ENCODE measurements around the gene CPED1. TPM values are rescaled to one million over a fixed set of nuclear protein-coding genes. Genes with fewer than 3 reads are reported as not detected.

The CPED1 gene
- total RNA-seq, 2 donors from 2014 or later = not detected

GRCh38 chr7:121080913-121081326 lies 92.4 kb downstream of the CPED1 start:
- Mint-ChIP-seq H3K27me3 (ENCODE audit: low read depth) (peaks cover 12% of the 10 kb centered on the region), H3K9me3 (no peaks in the 10 kb centered on the region), H3K4me1 (ENCODE audit: low read depth) (peaks cover 9% of the 10 kb centered on the region)

GRCh38 chr7:121081327-121081936 lies 92.9 kb downstream of the CPED1 start:
- H3K36me3 Mint-ChIP-seq (ENCODE audit: insufficient read depth in 2 of 2) = no peaks in the 10 kb centered on the region
- no peaks in the 10 kb centered on the region for H3K9me3 Mint-ChIP-seq
- H3K4me3 Mint-ChIP-seq = no peak overlapping the region
- peak; percentile 70 to 85 for ATAC-seq (replicated peaks in 1 of 2)
- no peak overlapping the region for H3K27ac Mint-ChIP-seq
- H3K4me1 Mint-ChIP-seq (ENCODE audit: low read depth) = peaks cover 7% of the 10 kb centered on the region
- DNase-seq = no peak
- peaks cover 8% of the 10 kb centered on the region for H3K27me3 Mint-ChIP-seq (ENCODE audit: low read depth)

More at GRCh38 chr7:121080913-121081326, 92.4 kb downstream of the CPED1 start:
- DNase-seq (no peak), ATAC-seq (replicated peaks in 1 of 2) (no peak)
- H3K36me3 Mint-ChIP-seq (ENCODE audit: insufficient read depth in 2 of 2) = no peaks in the 10 kb centered on the region
- no peak overlapping the region for H3K27ac Mint-ChIP-seq
- H3K4me3 Mint-ChIP-seq = no peak overlapping the region

DNA sequence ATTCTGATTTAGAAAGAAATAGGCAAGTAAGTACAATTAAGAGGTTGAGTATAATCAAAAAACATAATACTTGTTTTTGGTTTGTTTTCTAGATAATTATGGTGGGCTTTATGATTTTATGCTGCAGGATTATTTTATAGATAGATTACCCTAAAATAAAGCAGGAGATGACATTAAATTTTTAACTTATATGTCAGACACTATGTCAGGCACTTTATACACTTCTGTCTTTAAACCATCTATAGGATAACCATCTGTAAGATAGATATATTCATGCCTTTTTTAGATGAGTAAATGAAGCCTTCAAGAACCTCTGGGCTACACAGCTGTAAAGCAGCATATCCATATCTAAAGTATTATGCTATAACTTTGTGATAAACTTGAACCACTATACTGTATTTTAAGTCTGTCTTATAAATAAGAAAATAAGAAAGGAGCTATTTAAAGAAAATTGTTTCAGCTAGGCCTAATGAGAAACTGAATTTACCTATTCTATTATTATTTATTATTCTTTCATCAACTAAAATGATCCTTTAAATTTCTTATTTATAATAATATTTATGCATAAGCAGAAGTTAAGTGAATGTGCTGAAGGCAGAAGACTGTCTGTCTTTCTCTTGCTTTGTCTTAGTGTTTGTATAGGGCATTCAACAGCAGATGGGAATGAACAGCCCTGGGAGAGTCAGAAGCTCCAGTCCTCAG lies 94.0 kb downstream of the CPED1 start:
- H3K4me1 Mint-ChIP-seq (ENCODE audit: low read depth) = no peaks in the 10 kb centered on the region

DNA sequence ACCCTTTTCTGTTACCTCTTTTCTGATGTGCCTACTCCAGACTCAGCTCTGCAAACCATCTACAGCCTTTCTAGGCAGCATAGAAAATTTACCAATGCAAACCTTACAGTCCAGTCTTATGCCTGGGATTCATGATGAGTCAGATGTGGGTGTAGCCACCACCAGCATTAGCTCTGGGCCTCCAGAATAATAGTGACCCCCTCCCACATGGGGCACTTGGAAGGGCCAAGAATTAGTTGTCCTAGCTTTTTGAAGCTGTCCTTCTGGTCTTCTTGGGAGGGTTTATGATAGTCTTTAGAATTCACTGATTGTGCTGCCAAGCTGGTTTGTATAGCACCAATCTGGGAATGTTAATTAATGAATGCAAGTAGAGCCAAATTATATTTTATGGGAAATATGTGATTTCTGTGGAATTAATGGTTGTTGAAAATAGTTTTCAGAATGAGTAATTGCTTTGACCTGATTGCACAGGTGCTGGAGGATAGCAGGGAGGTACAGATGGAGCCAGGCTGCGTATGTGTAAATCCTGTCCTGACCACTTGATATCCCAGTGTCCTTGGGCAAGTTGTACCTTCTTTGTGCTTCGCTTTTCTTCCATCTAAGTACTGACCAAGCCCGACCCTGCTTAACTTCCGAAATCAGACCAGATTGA lies 94.8 kb downstream of the CPED1 start:
- no peak overlapping the region for H3K4me3 Mint-ChIP-seq
- H3K4me1 Mint-ChIP-seq (ENCODE audit: low read depth) = no peaks in the 10 kb centered on the region
- no peak for DNase-seq
- no peak for ATAC-seq (replicated peaks in 1 of 2)
- H3K27ac Mint-ChIP-seq = no peak overlapping the region
- H3K27me3 Mint-ChIP-seq (ENCODE audit: low read depth) = no peaks in the 10 kb centered on the region
- no peaks in the 10 kb centered on the region for H3K9me3 Mint-ChIP-seq
- no peaks in the 10 kb centered on the region for H3K36me3 Mint-ChIP-seq (ENCODE audit: insufficient read depth in 2 of 2)

More for the DNA sequence above, 94.0 kb downstream of the CPED1 start:
- no peaks in the 10 kb centered on the region for H3K9me3 Mint-ChIP-seq
- ATAC-seq (replicated peaks in 1 of 2) (no peak), DNase-seq (no peak)
- no peaks in the 10 kb centered on the region for H3K27me3 Mint-ChIP-seq (ENCODE audit: low read depth)
- H3K27ac Mint-ChIP-seq = no peak overlapping the region
- H3K36me3 Mint-ChIP-seq (ENCODE audit: insufficient read depth in 2 of 2) = no peaks in the 10 kb centered on the region
- H3K4me3 Mint-ChIP-seq = no peak overlapping the region

- ATAC-seq (replicated peaks in 1 of 2) = no peak
- H3K4me3 Mint-ChIP-seq = no peak overlapping the region
- no peaks in the 10 kb centered on the region for H3K9me3 Mint-ChIP-seq
- H3K27me3 Mint-ChIP-seq (ENCODE audit: low read depth) = no peaks in the 10 kb centered on the region
- no peaks in the 10 kb centered on the region for H3K36me3 Mint-ChIP-seq (ENCODE audit: insufficient read depth in 2 of 2)
- H3K4me1 Mint-ChIP-seq (ENCODE audit: low read depth) = no peaks in the 10 kb centered on the region
- no peak overlapping the region for H3K27ac Mint-ChIP-seq
- no peak for DNase-seq
These were observed 95.3 kb downstream of the CPED1 start for GRCh38 chr7:121083790-121084251.

- Mint-ChIP-seq H3K4me1 (ENCODE audit: low read depth) (no peaks in the 10 kb centered on the region), H3K36me3 (ENCODE audit: insufficient read depth in 2 of 2) (no peaks in the 10 kb centered on the region), H3K27ac (no peak overlapping the region), H3K9me3 (no peaks in the 10 kb centered on the region), H3K4me3 (no peak overlapping the region), H3K27me3 (ENCODE audit: low read depth) (no peaks in the 10 kb centered on the region)
- ATAC-seq (replicated peaks in 1 of 2) (no peak), DNase-seq (no peak)
These were observed 95.7 kb downstream of the CPED1 start for GRCh38 chr7:121084256-121084655.

DNA sequence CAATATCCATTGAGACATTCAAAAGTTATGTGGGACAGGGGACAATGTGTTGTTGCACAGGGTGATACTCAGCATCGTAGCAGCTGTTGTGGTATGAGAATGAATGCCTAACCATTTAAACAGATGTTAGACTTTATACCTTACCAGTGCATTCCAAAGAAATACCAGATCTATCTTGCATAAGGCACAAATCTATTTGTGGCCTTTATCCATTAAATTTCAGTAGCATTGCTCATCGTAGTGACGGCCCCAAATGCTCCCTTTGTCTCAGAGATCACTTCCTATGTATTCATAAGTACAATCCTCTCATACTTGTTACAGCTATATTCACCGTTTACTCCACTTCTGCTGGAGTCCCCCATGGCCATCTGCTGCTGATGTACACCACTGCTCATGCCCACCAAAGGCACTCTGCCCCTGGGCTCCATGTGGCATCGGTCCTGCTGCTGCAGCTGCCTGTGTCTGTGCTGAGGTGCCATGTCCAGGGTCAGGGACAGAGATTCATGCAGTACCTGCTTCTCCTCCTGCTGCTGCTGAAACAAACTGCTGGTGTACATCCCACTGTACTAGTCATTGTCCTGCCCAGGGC lies 96.3 kb downstream of the CPED1 start:
- no peak overlapping the region for H3K27ac Mint-ChIP-seq
- H3K9me3 Mint-ChIP-seq = no peaks in the 10 kb centered on the region
- H3K4me3 Mint-ChIP-seq = no peak overlapping the region
- DNase-seq = no peak
- no peaks in the 10 kb centered on the region for H3K36me3 Mint-ChIP-seq (ENCODE audit: insufficient read depth in 2 of 2)
- H3K27me3 Mint-ChIP-seq (ENCODE audit: low read depth) = no peaks in the 10 kb centered on the region
- no peak for ATAC-seq (replicated peaks in 1 of 2)
- no peaks in the 10 kb centered on the region for H3K4me1 Mint-ChIP-seq (ENCODE audit: low read depth)

DNA sequence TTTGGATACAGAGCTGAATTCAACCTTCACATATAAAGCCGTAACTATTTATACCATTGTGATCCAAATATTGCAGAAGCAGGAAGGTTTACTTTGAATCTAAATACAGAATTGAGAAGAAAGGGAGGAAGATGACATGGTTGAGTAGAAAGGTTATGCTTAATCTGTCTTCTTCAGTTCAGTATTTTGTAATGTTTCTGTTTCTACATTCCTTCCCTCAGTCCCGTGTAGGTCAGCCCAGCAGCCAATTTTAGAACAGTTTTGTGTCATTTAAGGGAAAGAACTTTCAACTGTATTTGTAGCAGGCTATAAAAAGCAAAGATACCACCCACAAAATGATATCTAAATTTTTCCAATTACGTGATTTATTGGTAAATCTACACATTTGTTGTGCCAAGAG lies 97.4 kb downstream of the CPED1 start:
- ATAC-seq (replicated peaks in 1 of 2) = no peak
- Mint-ChIP-seq H3K27me3 (ENCODE audit: low read depth) (no peaks in the 10 kb centered on the region), H3K36me3 (ENCODE audit: insufficient read depth in 2 of 2) (no peaks in the 10 kb centered on the region)

DNA sequence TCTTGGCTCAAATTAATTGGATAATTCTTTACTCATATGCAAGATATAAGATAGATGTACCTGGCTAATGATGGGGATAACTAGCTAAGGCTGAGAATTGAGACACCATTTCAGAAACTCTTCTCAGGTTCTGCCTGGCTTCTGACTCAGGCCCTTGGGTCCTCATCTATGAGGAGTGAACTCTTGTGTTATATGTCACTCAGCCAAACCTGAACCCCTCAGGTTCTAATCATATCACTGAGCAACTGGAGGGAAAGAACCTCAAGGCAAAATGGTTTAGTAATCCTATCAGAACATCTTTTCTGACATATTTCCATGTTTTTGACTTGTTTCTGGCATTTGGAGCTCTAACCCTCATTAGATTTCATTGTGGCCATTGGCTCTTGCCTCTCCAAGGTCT lies 100.4 kb downstream of the CPED1 start:
- DNase-seq (no peak), ATAC-seq (replicated peaks in 1 of 2) (no peak)
- no peak overlapping the region for H3K27ac Mint-ChIP-seq
- H3K9me3 Mint-ChIP-seq = no peaks in the 10 kb centered on the region
- H3K27me3 Mint-ChIP-seq (ENCODE audit: low read depth) = no peaks in the 10 kb centered on the region
- no peaks in the 10 kb centered on the region for H3K4me1 Mint-ChIP-seq (ENCODE audit: low read depth)
- H3K4me3 Mint-ChIP-seq = no peak overlapping the region
- no peaks in the 10 kb centered on the region for H3K36me3 Mint-ChIP-seq (ENCODE audit: insufficient read depth in 2 of 2)

More for the DNA sequence above, 97.4 kb downstream of the CPED1 start:
- DNase-seq = no peak
- no peaks in the 10 kb centered on the region for H3K9me3 Mint-ChIP-seq
- H3K4me1 Mint-ChIP-seq (ENCODE audit: low read depth) = no peaks in the 10 kb centered on the region
- H3K27ac Mint-ChIP-seq = no peak overlapping the region
- no peak overlapping the region for H3K4me3 Mint-ChIP-seq

DNA sequence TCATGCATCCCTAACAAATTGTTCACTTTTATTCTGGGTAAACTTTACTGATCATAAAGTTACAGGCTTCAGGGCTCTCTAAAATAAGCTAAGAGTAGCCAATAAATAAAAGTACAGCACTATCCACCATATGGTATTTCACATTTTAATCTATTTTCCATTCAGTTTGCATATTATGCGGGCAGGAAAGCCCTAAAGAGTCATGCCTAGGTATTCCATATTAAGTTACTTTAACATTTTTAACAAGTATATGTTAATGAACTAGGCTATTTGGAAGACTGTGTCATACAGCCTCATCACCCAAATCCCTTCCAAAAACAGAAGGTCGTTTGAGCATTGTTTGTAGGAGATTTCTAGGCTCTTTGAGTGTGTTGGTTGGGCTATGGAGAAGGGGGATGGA lies 106.3 kb downstream of the CPED1 start:
- Mint-ChIP-seq H3K4me1 (ENCODE audit: low read depth) (no peaks in the 10 kb centered on the region), H3K36me3 (ENCODE audit: insufficient read depth in 2 of 2) (no peaks in the 10 kb centered on the region), H3K27ac (no peak overlapping the region), H3K4me3 (no peak overlapping the region), H3K9me3 (no peaks in the 10 kb centered on the region), H3K27me3 (ENCODE audit: low read depth) (peaks cover 13% of the 10 kb centered on the region)
- DNase-seq (no peak), ATAC-seq (replicated peaks in 1 of 2) (no peak)

GRCh38 chr7:121097577-121097976 lies 109.1 kb downstream of the CPED1 start:
- Mint-ChIP-seq H3K27me3 (ENCODE audit: low read depth) (peaks cover 13% of the 10 kb centered on the region), H3K9me3 (no peaks in the 10 kb centered on the region), H3K4me3 (no peak overlapping the region), H3K27ac (no peak overlapping the region), H3K36me3 (ENCODE audit: insufficient read depth in 2 of 2) (no peaks in the 10 kb centered on the region), H3K4me1 (ENCODE audit: low read depth) (no peaks in the 10 kb centered on the region)
- DNase-seq (no peak), ATAC-seq (replicated peaks in 1 of 2) (no peak)

GRCh38 chr7:121099572-121099971 lies 111.1 kb downstream of the CPED1 start:
- Mint-ChIP-seq H3K9me3 (no peaks in the 10 kb centered on the region), H3K36me3 (ENCODE audit: insufficient read depth in 2 of 2) (no peaks in the 10 kb centered on the region), H3K4me1 (ENCODE audit: low read depth) (no peaks in the 10 kb centered on the region), H3K27me3 (ENCODE audit: low read depth) (peaks cover 13% of the 10 kb centered on the region), H3K27ac (no peak overlapping the region), H3K4me3 (no peak overlapping the region)
- DNase-seq = no peak
- ATAC-seq (replicated peaks in 1 of 2) = no peak

GRCh38 chr7:121101083-121101482 lies 112.6 kb downstream of the CPED1 start:
- H3K9me3 Mint-ChIP-seq = no peaks in the 10 kb centered on the region
- peak overlapping the region; percentile 33 for H3K27ac Mint-ChIP-seq
- H3K4me3 Mint-ChIP-seq = no peak overlapping the region
- peaks cover 6% of the 10 kb centered on the region for H3K27me3 Mint-ChIP-seq (ENCODE audit: low read depth)
- ATAC-seq (replicated peaks in 1 of 2) (no peak), DNase-seq (no peak)
- no peaks in the 10 kb centered on the region for H3K36me3 Mint-ChIP-seq (ENCODE audit: insufficient read depth in 2 of 2)
- no peaks in the 10 kb centered on the region for H3K4me1 Mint-ChIP-seq (ENCODE audit: low read depth)
